ENCODE data around the gene GPR137C. TPM values are rescaled to one million over a fixed set of nuclear protein-coding genes. Genes with fewer than 3 reads are reported as not detected.

GPR137C gene
- total RNA-seq, 1 experiment from 2014 or later: 0.89 TPM

- ChIA-PET CTCF (no interaction called here), RAD21 (ENCODE audit: low non-redundant PET in 1 of 2, low total read pairs in 2 of 2, uncharacterized antibody in 2 of 2, unreplicated experiment in 2 of 2) (no interaction called here), POLR2A (no interaction called here)
- BruUV-seq (replicated peaks): no TSS peak
- H3K4me3 ChIP-seq (replicated peaks in 1 of 2; ENCODE audit: low read depth in 1 of 2, low read length in 2 of 2): no peak overlapping the region
- H3K9me2 ChIP-seq (ENCODE audit: insufficient read depth): no peaks in the 10 kb centered on the region
- H3K27me3 ChIP-seq (ENCODE audit: insufficient read depth, low read length): no peaks in the 10 kb centered on the region
- no peaks in the 10 kb centered on the region for H3K9me3 ChIP-seq (ENCODE audit: control insufficient read depth in 1 of 2, insufficient read depth in 1 of 2, low read depth in 1 of 2, low read length in 2 of 2)
- no peak overlapping the region for H3K27ac ChIP-seq (ENCODE audit: low read depth, low read length)
- H3K36me3 ChIP-seq (ENCODE audit: control insufficient read depth in 1 of 2, insufficient read depth in 2 of 2, low read length in 2 of 2): no peaks in the 10 kb centered on the region
- DNase-seq (ENCODE audit: low read depth, low spot score): no peak
- no peak overlapping the region for H3K4me2 ChIP-seq (ENCODE audit: low read length)
- intact Hi-C loops (cut with micrococcal nuclease): no loop called here
- H2AFZ ChIP-seq (ENCODE audit: low read depth, low read length, poor library complexity, severe bottlenecking): no peak overlapping the region
- no peaks in the 10 kb centered on the region for H4K20me1 ChIP-seq (ENCODE audit: insufficient read depth)
- no peak for TF ChIP-seq REST (IDR thresholded peaks at IDR 0.05; ENCODE audit: low read depth)
- TF ChIP-seq CTCF (IDR thresholded peaks at IDR 0.05 in 2 of 3, conservative IDR thresholded peaks at IDR 0.05 in 1 of 3; ENCODE audit: borderline replicate concordance in 1 of 3, insufficient read depth in 1 of 3, low read depth in 2 of 3, low read length in 2 of 3): no peak
- no peak for TF ChIP-seq ZNF274 (IDR thresholded peaks at IDR 0.05; ENCODE audit: low read depth, low read length)
- TF ChIP-seq RAD21 (IDR thresholded peaks at IDR 0.05; ENCODE audit: low read depth): no peak
- no peak for TF ChIP-seq EGR1 (IDR thresholded peaks at IDR 0.05; ENCODE audit: low read depth)
- no peak for TF ChIP-seq CBX3 (IDR thresholded peaks at IDR 0.05; ENCODE audit: low read depth)
- no peak for TF ChIP-seq FOSL1 (IDR thresholded peaks at IDR 0.05; ENCODE audit: low read depth)
- TF ChIP-seq SP1 (IDR thresholded peaks at IDR 0.05; ENCODE audit: low read depth): no peak
- no peak for TF ChIP-seq EZH2 (IDR thresholded peaks at IDR 0.05)
- TF ChIP-seq POLR2A (IDR thresholded peaks at IDR 0.05; ENCODE audit: borderline replicate concordance, extremely low read depth, insufficient read depth, insufficient read length): no peak
- no peaks in the 10 kb centered on the region for H3K79me2 ChIP-seq (ENCODE audit: insufficient read depth, low read length)
- no peak for ATAC-seq
- H3K4me1 ChIP-seq (ENCODE audit: control insufficient read depth in 1 of 2, insufficient read depth in 2 of 2, low read length in 2 of 2): no peaks in the 10 kb centered on the region
- H3K9ac ChIP-seq (ENCODE audit: low read length): no peak overlapping the region
These were observed 66.0 kb downstream of the GPR137C start for GRCh38 chr14:52618602-52619001.

Data from HCT116 (cell line).